GM12864 (cell line): ENCODE measurements around the gene GGT7.

ENCODE experiments used
- DNase-seq: peaks from one replicate; pipeline ENCODE4 v3.0.0-alpha.2; 2011; ENCODE audit warnings: low read depth
- H3K4me3 ChIP-seq: 2 replicates; pipeline ENCODE4 v1.5.1; 2011; ENCODE audit warnings: mild to moderate bottlenecking, low read depth, low read length, control low read depth
- CTCF ChIP-seq: IDR thresholded peaks from 2 replicates; pipeline ENCODE4 v1.5.1; 2011; ENCODE audit warnings: low read depth, mild to moderate bottlenecking, moderate library complexity, low read length, control low read depth, inconsistent platforms; ENCODE audit errors: missing control alignments

The GGT7 gene

GRCh38 chr20:34891166-34892062 is 18.8 kb upstream of the GGT7 start:
- H3K4me3 ChIP-seq = no peak overlapping the region
- DNase-seq = no peak
- no peak for TF ChIP-seq CTCF

GRCh38 chr20:34888468-34888867 is 15.8 kb upstream of the GGT7 start:
- no peak for TF ChIP-seq CTCF
- DNase-seq = no peak
- no peak overlapping the region for H3K4me3 ChIP-seq

GRCh38 chr20:34887023-34887422 is 14.4 kb upstream of the GGT7 start:
- H3K4me3 ChIP-seq = no peak overlapping the region
- no peak for DNase-seq
- TF ChIP-seq CTCF = no peak

DNA sequence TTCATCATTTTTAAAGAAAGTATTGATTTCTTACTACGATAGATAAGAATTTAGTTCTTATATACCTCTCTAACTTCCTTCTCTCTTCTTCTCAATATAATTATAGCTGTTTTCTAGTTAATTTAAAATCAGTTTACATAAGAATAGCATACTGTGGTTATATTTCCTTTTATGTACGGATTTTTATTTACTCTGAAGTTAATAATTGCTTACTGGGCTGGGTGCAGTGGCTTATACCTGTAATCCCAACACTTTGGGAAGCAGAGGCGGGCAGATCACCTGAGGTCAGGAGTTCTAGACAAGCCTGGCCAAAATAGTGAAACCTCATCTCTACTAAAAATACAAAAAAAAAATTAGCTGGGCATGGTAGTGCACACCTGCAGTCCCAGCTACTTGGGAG is 13.5 kb upstream of the GGT7 start:
- no peak overlapping the region for H3K4me3 ChIP-seq
- no peak for DNase-seq
- TF ChIP-seq CTCF = no peak

DNA sequence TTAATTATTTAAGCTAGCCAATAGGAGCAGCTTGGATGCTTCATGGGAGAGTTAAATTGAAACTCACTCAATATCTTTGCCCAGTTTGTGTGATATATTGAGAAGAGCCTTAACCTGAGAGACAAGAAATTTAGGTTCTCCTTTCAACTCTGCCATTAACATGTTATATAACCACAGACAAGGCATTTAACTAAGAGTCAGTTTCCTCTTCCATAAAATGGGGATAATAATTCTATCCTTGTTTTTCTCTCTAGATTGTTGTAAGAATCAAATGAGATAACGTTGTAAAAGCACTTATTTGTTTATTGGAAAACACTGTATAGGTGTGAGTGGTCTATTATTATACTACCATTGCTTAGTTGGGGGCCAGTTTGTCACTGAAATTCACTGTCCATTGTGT is 11.6 kb upstream of the GGT7 start:
- H3K4me3 ChIP-seq = no peak overlapping the region
- TF ChIP-seq CTCF = no peak
- DNase-seq = no peak

DNA sequence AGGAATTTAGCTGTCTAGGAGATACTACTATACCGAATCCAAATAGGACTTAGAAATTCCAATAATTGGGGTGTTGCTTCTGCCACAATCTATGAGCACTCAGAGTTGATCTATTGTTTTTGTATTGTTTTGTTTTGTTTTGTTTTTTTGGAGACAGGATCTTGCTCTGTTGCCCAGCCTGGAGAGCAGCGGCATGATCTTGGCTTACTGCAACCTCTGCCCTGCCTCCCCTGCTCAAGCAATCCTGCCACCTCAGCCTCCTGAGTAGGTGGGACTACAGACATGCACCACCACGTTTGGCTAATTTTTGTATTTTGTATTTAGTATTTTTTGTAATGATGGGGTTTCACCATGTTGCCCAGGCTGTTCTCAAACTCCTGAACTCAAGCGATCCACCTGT is 11.2 kb upstream of the GGT7 start:
- no peak for DNase-seq
- TF ChIP-seq CTCF = no peak
- H3K4me3 ChIP-seq = no peak overlapping the region

DNA sequence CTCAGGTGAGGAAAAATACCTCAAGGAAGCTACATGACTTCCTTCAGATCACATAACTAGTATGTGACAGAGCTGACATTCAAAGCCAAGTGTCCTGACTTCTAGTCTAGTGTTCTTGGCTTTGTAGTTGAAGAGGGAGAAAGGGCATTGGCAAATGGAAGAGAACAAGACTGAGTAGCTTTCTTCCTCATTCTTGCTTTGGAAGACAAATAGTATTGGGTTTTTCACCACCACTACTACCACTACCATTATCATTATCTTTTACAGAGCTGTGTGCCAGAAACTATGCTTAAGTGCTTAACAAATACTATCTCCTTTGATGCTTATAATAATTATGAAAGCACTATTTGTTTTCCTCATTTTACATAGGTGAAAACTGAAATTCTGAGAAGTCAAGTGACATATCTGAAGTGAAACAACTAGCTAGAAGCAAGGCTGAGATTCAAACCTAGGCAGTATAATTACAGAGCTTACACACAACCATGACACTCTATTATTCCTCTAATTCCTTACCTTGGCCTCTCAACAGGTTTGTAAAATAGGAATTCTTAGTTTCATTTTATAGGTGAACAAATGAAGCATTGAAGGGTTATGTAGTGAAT is 10.5 kb upstream of the GGT7 start:
- DNase-seq = no peak
- no peak overlapping the region for H3K4me3 ChIP-seq
- TF ChIP-seq CTCF = no peak
